HFFc6 (cell line): Measurements from ENCODE around the gene CXCR5. TPM values are rescaled to one million over a fixed set of nuclear protein-coding genes. Genes with fewer than 3 reads are reported as not detected.

Source experiments
- DNase-seq: peaks from one replicate; pipeline ENCODE4 v3.0.0-alpha.2; 2018
- H3K27ac Mint-ChIP-seq: 2 replicates; pipeline ENCODE4 v1.8.0; 2020; ENCODE audit warnings: mild to moderate bottlenecking, mixed read lengths
- H3K27me3 Mint-ChIP-seq: 2 replicates; pipeline ENCODE4 v1.8.0; 2021; ENCODE audit warnings: mild to moderate bottlenecking, moderate library complexity, mixed read lengths; ENCODE audit not compliant: insufficient read depth
- H3K36me3 Mint-ChIP-seq: 2 replicates; pipeline ENCODE4 v1.8.0; 2021; ENCODE audit warnings: low read depth, mixed read lengths
- H3K4me1 Mint-ChIP-seq: 2 replicates; pipeline ENCODE4 v1.8.0; 2020; ENCODE audit warnings: low read depth, mixed read lengths
- H3K4me3 Mint-ChIP-seq: 2 replicates; pipeline ENCODE4 v1.8.0; 2020; ENCODE audit warnings: mild to moderate bottlenecking, moderate library complexity, mixed read lengths
- H3K9me3 Mint-ChIP-seq: 2 replicates; pipeline ENCODE4 v1.8.0; 2020; ENCODE audit warnings: mild to moderate bottlenecking, mixed read lengths
- total RNA-seq, 6 experiments: library from RNA; stranded (reverse); fragmentation: NEBNext Ultra II Directional; extraction: Animal tissue kit (Norgen Biotek cat#: 25700); gene quantifications; 2 replicates in 1 of 6; 3 replicates in 5 of 6; pipeline ENCODE4 v1.2.3, GENCODE V29; 2021
- TF ChIP-seq, protein P1 (sequence below): fragments of 200-600 bp; sonication (generic); IDR thresholded peaks from 2 replicates; pipeline ENCODE4 v1.5.0; 2021; ENCODE audit warnings: antibody characterized with exemption, mild to moderate bottlenecking

The CXCR5 gene
- total RNA-seq, 6 experiments from 2014 or later, result 0.06 TPM; not detected in 5

DNA sequence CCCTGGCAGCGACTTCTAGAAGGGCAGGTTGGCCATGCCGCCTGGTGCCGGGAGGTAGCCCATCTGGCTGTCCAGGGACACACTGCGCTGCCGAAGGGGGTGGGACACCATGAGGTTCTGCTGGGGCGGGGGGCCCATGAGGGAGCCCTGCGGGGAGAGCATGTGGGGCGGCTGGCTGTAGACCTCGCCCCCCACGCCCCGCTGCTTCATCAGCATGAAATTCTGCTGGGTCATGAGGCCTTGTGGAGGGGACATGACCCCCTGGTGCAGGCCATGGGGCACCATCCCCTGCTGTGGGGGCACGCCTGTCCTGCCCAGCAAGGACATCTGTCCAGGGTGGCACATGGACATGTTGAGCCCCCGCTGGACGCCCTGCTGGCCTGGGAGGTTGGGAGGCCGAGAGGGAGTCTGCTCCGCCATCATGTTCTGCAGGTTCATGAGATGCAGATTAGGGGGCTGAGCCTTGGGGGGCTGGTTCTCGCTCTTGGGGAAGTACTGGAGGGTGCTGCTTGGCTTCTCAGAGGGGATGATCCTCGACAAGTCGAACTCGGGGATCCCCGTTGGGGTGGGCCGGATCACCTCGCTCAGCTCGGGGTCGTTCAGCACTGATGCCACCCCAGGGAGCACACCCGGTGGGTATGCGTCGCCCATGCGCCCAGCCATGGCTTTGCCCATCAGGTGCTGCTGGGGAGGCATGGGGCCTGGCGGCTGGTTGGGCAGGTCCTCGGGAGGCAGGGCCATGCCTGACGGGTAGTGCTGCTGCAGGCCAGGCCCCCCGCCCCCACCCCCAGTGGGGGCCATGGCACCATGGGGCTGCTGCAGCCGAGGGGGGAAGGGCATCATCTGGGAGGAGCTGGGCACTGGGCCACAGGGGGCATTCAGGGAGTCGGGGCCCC, 15.0 kb downstream of the CXCR5 start:
- Mint-ChIP-seq H3K27me3 (peaks cover 24% of the 10 kb centered on the region), H3K9me3 (peaks cover 6% of the 10 kb centered on the region; the same call in 1 of the 2 replicates), H3K27ac (peak overlapping the region; percentile 42; the same call in 1 of the 2 replicates), H3K4me3 (no peak overlapping the region), H3K4me1 (no peaks in the 10 kb centered on the region), H3K36me3 (peaks cover 28% of the 10 kb centered on the region)
- TF ChIP-seq, protein P1, sequence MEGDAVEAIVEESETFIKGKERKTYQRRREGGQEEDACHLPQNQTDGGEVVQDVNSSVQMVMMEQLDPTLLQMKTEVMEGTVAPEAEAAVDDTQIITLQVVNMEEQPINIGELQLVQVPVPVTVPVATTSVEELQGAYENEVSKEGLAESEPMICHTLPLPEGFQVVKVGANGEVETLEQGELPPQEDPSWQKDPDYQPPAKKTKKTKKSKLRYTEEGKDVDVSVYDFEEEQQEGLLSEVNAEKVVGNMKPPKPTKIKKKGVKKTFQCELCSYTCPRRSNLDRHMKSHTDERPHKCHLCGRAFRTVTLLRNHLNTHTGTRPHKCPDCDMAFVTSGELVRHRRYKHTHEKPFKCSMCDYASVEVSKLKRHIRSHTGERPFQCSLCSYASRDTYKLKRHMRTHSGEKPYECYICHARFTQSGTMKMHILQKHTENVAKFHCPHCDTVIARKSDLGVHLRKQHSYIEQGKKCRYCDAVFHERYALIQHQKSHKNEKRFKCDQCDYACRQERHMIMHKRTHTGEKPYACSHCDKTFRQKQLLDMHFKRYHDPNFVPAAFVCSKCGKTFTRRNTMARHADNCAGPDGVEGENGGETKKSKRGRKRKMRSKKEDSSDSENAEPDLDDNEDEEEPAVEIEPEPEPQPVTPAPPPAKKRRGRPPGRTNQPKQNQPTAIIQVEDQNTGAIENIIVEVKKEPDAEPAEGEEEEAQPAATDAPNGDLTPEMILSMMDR, result no peak
- no peak for DNase-seq

DNA sequence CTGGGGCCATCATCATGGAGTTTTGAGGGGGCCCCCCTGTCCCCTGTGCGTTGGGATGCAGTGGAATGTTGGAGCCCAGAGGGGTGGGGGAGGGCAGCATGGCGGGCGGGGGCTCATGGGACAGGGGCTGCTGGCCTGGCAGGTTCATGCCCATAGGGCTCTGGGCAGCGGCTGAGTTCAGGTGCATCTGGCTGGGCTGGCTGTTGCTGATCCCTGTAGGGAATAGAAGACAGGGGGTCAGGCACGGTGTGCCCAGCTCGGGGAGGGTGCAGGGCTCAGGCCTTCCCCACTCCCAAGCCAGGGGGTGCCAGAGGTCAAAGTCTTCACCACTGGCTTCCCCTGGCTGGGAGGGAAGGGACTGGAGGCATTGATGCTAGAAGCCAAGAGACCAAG, 15.6 kb downstream of the CXCR5 start:
- Mint-ChIP-seq H3K4me1 (no peaks in the 10 kb centered on the region), H3K36me3 (peaks cover 22% of the 10 kb centered on the region), H3K27ac (no peak overlapping the region), H3K4me3 (no peak overlapping the region), H3K9me3 (peaks cover 1% of the 10 kb centered on the region; the same call in 1 of the 2 replicates), H3K27me3 (peaks cover 18% of the 10 kb centered on the region)
- TF ChIP-seq, protein P1, result 0 out of 2 replicates have a peak, but pooled peaks have one; percentile 11
- no peak for DNase-seq

- TF ChIP-seq, protein P1, result 0 out of 2 replicates have a peak, but pooled peaks have one; percentile 1
- Mint-ChIP-seq H3K9me3 (no peaks in the 10 kb centered on the region), H3K27ac (no peak overlapping the region), H3K36me3 (peaks cover 19% of the 10 kb centered on the region), H3K4me1 (no peaks in the 10 kb centered on the region), H3K4me3 (no peak overlapping the region), H3K27me3 (peaks cover 12% of the 10 kb centered on the region)
- DNase-seq, result no peak
Observed at GRCh38 chr11:118899706-118900360, 16.1 kb downstream of the CXCR5 start.

DNA sequence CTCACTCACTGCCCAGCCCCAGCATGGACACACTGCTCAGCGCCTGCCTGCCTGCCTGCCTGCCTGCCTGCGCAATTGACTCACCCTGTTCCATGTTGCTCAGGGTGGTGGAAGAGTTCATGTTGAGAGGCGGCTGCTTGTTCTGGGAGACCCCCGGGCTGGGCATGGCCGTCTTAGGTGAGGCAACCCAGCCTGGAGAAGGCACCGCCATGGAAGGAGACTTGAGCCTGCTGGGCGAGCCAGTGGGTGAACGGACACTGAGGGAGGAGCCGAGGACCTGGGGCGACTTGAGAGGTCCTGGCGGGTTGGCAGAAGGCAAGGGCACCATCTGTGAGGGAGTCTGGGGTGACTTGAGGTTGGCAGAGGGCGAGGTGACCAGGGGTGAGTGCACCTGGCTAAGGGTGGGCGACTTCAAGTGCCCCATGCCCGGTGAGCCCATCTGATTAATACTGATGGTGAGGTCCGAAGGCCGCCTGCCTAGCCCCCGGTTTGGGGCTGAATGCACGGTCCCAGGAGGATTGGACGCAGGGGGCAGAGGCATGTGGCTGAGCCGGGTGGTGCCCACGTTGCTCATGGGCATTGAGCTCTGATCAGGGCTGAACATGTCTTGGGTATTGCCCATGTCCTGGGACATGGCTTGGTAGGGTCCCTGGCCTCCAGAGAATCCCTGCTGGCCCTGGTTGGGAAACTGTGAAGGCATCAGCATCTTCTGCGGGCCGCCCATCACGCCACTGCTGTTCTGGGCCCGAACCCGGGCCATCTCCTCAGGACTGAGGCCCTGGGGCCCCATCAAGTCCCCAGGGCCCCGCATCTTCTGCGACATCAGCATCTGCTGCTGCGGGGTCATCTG, 17.1 kb downstream of the CXCR5 start:
- Mint-ChIP-seq H3K9me3 (no peaks in the 10 kb centered on the region), H3K4me1 (no peaks in the 10 kb centered on the region), H3K36me3 (peaks cover 13% of the 10 kb centered on the region; the same call in 1 of the 2 replicates), H3K27me3 (peaks cover 8% of the 10 kb centered on the region; the same call in 1 of the 2 replicates), H3K27ac (no peak overlapping the region), H3K4me3 (no peak overlapping the region; the same call in 1 of the 2 replicates)
- TF ChIP-seq, protein P1, result no peak
- no peak for DNase-seq
